ENCODE results near the gene NFAT5.
"Not testable (repeated sequence)": the region's sequence is repeated elsewhere in the genome, so short reads cannot be mapped to it uniquely, and the experiment has no call there.

Gene NFAT5

DNA sequence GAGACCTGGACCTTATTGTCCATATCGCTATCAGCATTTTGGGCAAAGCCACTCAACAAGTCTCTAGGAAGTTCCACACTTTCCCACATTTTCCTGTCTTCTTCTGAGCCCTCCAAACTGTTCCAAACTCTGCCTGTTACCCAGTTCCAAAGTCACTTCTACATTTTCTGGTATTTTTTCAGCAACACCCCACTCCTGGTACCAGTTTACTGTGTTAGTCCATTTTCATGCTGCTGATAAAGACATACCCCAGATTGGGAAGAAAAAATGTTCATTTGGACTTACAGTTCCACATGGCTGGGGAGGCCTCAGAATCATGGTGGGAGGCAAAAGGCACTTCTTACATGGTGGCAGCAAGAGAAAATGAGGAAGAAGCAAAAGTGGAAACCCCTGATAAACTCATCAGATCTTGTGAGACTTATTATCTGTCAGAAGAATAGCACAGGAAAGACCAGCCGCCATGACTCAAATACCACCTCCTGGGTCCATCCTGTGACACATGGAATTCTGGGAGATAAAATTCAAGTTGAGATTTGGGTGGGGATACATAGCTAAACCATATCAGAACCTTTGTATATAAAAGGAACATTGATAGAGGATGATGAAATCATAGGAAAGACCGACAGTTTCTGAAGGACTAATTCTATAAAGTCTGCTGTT, 71.6 kb downstream of the NFAT5 start:
- Mint-ChIP-seq H3K27ac (peak overlapping the region; percentile 51), H3K36me3 (peaks cover 29% of the 10 kb centered on the region)
- H3K9me3 Mint-ChIP-seq, H3K4me1 Mint-ChIP-seq, H3K4me3 Mint-ChIP-seq, H3K27me3 Mint-ChIP-seq: not testable (repeated sequence)

- H3K36me3 Mint-ChIP-seq, H3K9me3 Mint-ChIP-seq, H3K27me3 Mint-ChIP-seq, H3K4me3 Mint-ChIP-seq, H3K4me1 Mint-ChIP-seq, H3K27ac Mint-ChIP-seq: not testable (repeated sequence)
Observed at GRCh38 chr16:69643997-69644396, 78.2 kb downstream of the NFAT5 start.

DNA sequence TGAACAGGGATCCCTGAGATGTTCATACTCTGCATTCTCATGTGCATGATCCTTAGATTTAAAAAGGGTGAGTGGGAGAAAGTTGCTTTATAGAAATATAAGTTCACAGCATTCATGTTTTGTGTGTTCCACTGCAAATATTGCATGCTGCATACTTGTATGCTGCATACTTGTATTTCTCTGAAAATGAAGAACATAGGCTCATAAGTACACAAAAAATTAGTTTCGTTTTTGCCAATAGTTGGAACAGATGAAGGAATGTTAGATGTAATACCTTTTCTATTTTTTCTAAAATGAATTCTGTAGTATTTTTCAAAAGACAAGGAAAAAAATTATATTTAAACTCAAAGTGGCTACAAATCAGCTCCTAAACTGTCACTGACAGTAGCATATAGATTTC, 79.0 kb downstream of the NFAT5 start:
- Mint-ChIP-seq H3K27ac (no peak overlapping the region), H3K4me3 (no peak overlapping the region), H3K36me3 (peaks cover 12% of the 10 kb centered on the region), H3K9me3 (no peaks in the 10 kb centered on the region), H3K4me1 (peaks cover 4% of the 10 kb centered on the region), H3K27me3 (no peaks in the 10 kb centered on the region)

GRCh38 chr16:69647020-69647419, 81.3 kb downstream of the NFAT5 start:
- no peaks in the 10 kb centered on the region for H3K27me3 Mint-ChIP-seq
- peaks cover 9% of the 10 kb centered on the region for H3K36me3 Mint-ChIP-seq
- peaks cover 4% of the 10 kb centered on the region for H3K4me1 Mint-ChIP-seq
- H3K4me3 Mint-ChIP-seq: no peak overlapping the region
- no peaks in the 10 kb centered on the region for H3K9me3 Mint-ChIP-seq
- H3K27ac Mint-ChIP-seq: no peak overlapping the region

- Mint-ChIP-seq H3K4me1 (no peaks in the 10 kb centered on the region), H3K9me3 (no peaks in the 10 kb centered on the region), H3K27ac (no peak overlapping the region), H3K36me3 (peaks cover 23% of the 10 kb centered on the region), H3K27me3 (no peaks in the 10 kb centered on the region), H3K4me3 (no peak overlapping the region)
Observed at GRCh38 chr16:69651217-69651616, 85.5 kb downstream of the NFAT5 start.

GRCh38 chr16:69654280-69654931, 88.6 kb downstream of the NFAT5 start:
- Mint-ChIP-seq H3K27me3 (no peaks in the 10 kb centered on the region), H3K27ac (no peak overlapping the region), H3K4me3 (no peak overlapping the region), H3K9me3 (no peaks in the 10 kb centered on the region), H3K4me1 (no peaks in the 10 kb centered on the region), H3K36me3 (peaks cover 16% of the 10 kb centered on the region)

GRCh38 chr16:69660166-69660565, 94.4 kb downstream of the NFAT5 start:
- H3K36me3 Mint-ChIP-seq: peaks cover 12% of the 10 kb centered on the region
- H3K27me3 Mint-ChIP-seq: no peaks in the 10 kb centered on the region
- no peaks in the 10 kb centered on the region for H3K4me1 Mint-ChIP-seq
- no peaks in the 10 kb centered on the region for H3K9me3 Mint-ChIP-seq
- H3K27ac Mint-ChIP-seq: no peak overlapping the region
- no peak overlapping the region for H3K4me3 Mint-ChIP-seq

- Mint-ChIP-seq H3K4me1 (no peaks in the 10 kb centered on the region), H3K4me3 (no peak overlapping the region), H3K27ac (peak overlapping the region; percentile 52), H3K9me3 (no peaks in the 10 kb centered on the region), H3K36me3 (peaks cover 10% of the 10 kb centered on the region), H3K27me3 (no peaks in the 10 kb centered on the region)
Observed at GRCh38 chr16:69662901-69663300, 97.1 kb downstream of the NFAT5 start.

DNA sequence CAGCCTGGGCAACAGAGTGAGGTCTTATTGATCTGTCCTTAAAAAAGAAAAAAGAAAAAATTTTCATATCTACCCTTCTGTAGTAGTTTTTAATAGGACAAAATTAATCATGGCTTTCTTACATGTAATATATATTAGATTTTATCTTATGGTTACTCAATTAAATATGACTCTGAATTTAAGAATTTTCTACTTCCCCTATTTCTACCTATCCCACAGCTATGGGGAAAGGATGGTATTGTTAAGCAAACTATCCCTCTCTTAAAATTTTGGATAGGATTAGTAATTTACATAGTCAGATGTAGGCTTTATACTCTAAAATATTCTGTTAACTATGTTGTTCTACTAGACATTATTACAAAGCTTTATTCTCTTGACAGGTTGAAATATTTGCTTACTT, 98.1 kb downstream of the NFAT5 start:
- no peaks in the 10 kb centered on the region for H3K9me3 Mint-ChIP-seq
- peaks cover 14% of the 10 kb centered on the region for H3K36me3 Mint-ChIP-seq
- no peaks in the 10 kb centered on the region for H3K27me3 Mint-ChIP-seq
- H3K4me1 Mint-ChIP-seq: no peaks in the 10 kb centered on the region
- H3K27ac Mint-ChIP-seq: no peak overlapping the region
- no peak overlapping the region for H3K4me3 Mint-ChIP-seq

DNA sequence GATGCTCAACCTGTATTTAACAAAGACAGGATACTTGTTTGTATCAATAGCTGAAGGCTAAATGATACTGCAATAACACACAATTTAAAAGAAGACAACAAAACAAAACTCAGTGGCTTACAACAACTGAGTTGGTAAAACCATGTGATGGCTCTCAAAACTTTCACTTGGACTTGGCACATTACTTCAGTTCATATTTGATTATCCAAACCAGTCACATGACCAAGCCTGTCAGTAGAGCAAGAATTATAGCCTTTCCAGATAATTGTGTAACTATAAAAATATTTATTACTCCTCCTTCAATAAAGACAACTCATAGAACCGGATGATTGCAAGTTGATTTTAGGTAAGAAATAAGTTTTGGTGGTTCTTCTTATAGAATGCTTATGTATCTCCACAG, 103.8 kb downstream of the NFAT5 start:
- Mint-ChIP-seq H3K27me3 (no peaks in the 10 kb centered on the region), H3K27ac (no peak overlapping the region), H3K4me1 (no peaks in the 10 kb centered on the region), H3K4me3 (no peak overlapping the region), H3K9me3 (no peaks in the 10 kb centered on the region), H3K36me3 (peaks cover 10% of the 10 kb centered on the region)

DNA sequence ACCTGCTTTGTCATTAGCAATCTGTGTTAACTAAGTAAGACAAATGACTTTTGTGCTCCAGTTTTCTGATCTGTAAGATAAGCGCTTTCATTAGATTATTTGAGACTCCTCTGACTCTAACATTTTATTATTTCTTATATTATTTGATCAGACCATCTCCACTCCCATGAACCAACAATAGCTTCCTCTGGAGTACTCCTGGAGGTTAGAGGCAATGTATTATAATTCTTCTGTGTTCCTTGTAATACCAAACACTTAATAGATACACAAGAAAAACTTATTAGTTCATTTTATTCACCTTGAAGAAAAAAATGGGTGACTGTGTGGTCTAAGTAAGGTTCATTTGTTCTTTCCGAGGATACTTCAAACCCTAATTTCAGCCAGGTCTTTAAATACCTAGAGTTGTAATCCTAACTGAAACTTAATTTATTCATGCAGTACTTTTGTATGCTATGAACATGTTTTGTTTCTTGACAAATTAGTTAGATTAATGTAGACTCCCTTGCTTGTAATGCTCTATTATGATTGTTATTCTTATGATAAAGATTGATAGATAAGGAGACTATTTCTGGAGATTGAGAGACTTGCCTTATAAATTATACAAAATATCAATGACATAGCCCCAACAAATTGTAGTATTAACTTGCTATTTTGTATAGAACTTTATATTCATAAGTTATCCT, 106.7 kb downstream of the NFAT5 start:
- H3K27me3 Mint-ChIP-seq: no peaks in the 10 kb centered on the region
- no peaks in the 10 kb centered on the region for H3K9me3 Mint-ChIP-seq
- H3K4me3 Mint-ChIP-seq: no peak overlapping the region
- H3K4me1 Mint-ChIP-seq: no peaks in the 10 kb centered on the region
- H3K36me3 Mint-ChIP-seq: peaks cover 22% of the 10 kb centered on the region
- no peak overlapping the region for H3K27ac Mint-ChIP-seq

GRCh38 chr16:69672998-69673713, 107.4 kb downstream of the NFAT5 start:
- Mint-ChIP-seq H3K4me3 (no peak overlapping the region), H3K27me3 (no peaks in the 10 kb centered on the region), H3K9me3 (no peaks in the 10 kb centered on the region), H3K36me3 (peaks cover 20% of the 10 kb centered on the region), H3K4me1 (no peaks in the 10 kb centered on the region), H3K27ac (no peak overlapping the region)

DNA sequence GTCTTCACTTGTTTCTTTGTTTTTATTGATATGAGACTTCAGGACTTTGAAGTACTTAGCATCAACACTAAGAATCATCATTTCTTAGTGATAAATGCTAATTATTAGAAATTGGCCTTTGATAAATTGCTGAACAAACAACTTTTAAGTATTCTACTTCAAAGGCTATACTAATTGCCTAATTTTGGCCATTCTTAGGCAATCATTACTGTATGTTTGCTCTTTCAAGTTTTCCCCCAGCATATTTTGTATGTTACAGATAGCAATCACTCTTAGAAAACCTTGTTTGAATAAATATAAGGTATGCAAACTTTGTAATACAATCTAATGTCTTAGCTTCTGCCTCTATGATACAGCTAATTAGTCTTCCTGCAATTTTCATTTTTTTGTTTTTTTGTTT, 114.6 kb downstream of the NFAT5 start:
- no peaks in the 10 kb centered on the region for H3K9me3 Mint-ChIP-seq
- no peaks in the 10 kb centered on the region for H3K4me1 Mint-ChIP-seq
- peaks cover 14% of the 10 kb centered on the region for H3K36me3 Mint-ChIP-seq
- H3K4me3 Mint-ChIP-seq: no peak overlapping the region
- no peak overlapping the region for H3K27ac Mint-ChIP-seq
- H3K27me3 Mint-ChIP-seq: no peaks in the 10 kb centered on the region

DNA sequence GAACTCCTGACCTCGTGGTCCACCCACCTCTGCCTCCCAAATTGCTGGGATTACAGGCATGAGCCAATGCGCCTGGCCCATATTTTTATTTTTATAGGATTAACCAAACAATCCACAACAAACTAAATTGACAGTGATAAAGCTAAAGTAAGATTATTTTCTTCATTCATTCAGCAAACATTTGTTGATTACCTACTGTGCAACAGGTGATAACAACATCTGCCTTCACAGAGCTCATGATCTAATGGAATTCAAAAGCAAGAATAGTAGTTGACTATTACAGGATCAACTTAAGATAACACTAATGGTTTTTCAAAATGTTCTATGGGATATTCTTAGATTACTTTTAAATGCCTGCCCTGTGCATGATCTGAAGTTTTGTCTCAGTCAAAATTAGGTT, 122.8 kb downstream of the NFAT5 start:
- H3K27me3 Mint-ChIP-seq: no peaks in the 10 kb centered on the region
- H3K27ac Mint-ChIP-seq: no peak overlapping the region

GRCh38 chr16:69691980-69692911, 126.5 kb downstream of the NFAT5 start:
- H3K4me3 Mint-ChIP-seq: no peak overlapping the region
- peaks cover 12% of the 10 kb centered on the region for H3K4me1 Mint-ChIP-seq
- H3K27me3 Mint-ChIP-seq: no peaks in the 10 kb centered on the region
- peaks cover 16% of the 10 kb centered on the region for H3K36me3 Mint-ChIP-seq
- H3K27ac Mint-ChIP-seq: peak overlapping the region; percentile 69
- H3K9me3 Mint-ChIP-seq: no peaks in the 10 kb centered on the region

More for the DNA sequence above, 122.8 kb downstream of the NFAT5 start:
- H3K4me1 Mint-ChIP-seq: peaks cover 12% of the 10 kb centered on the region
- H3K36me3 Mint-ChIP-seq: peaks cover 13% of the 10 kb centered on the region
- H3K9me3 Mint-ChIP-seq: no peaks in the 10 kb centered on the region
- no peak overlapping the region for H3K4me3 Mint-ChIP-seq

All from activated naive CD4-positive, alpha-beta T cell treated with anti-CD3 and anti-CD28 coated beads, Interleukin-2, amount 50 U/mL, for 24 hours (primary cell).